RWPE2 (cell line): ENCODE results near the gene HS3ST5.

ENCODE experiments used
- ATAC-seq: fragments of 200-7000 bp; cut with Tn5 transposase; 3 replicates; pipeline ENCODE4 v1.9.1; 2021; ENCODE audit warnings: low read depth
- DNase-seq: peaks from one replicate; pipeline ENCODE4 v3.0.0-alpha.2; 2020; ENCODE audit warnings: low spot score
- H3K27ac ChIP-seq: fragments of 450-650 bp; 2 replicates; pipeline ENCODE4 v1.5.1; 2017; ENCODE audit warnings: mild to moderate bottlenecking; ENCODE audit not compliant: poor library complexity, severe bottlenecking
- H3K27me3 ChIP-seq: fragments of 250-450 bp; sonication (Bioruptor Pico); 2 replicates; pipeline ENCODE4 v1.5.1; 2021; ENCODE audit warnings: mild to moderate bottlenecking, moderate library complexity; ENCODE audit not compliant: insufficient read depth, poor library complexity, severe bottlenecking
- H3K36me3 ChIP-seq: fragments of 250-450 bp; sonication (Bioruptor Pico); 2 replicates; pipeline ENCODE4 v1.5.1; 2020; ENCODE audit warnings: low read depth, mild to moderate bottlenecking, moderate library complexity
- H3K4me1 ChIP-seq: fragments of 250-450 bp; sonication (Bioruptor Pico); 2 replicates; pipeline ENCODE4 v1.5.1; 2021; ENCODE audit warnings: mild to moderate bottlenecking, moderate library complexity; ENCODE audit not compliant: insufficient read depth, poor library complexity, severe bottlenecking
- H3K4me3 ChIP-seq: fragments of 250-450 bp; sonication (Bioruptor Pico); 2 replicates; pipeline ENCODE4 v1.5.1; 2021; ENCODE audit warnings: mild to moderate bottlenecking, moderate library complexity; ENCODE audit not compliant: severe bottlenecking
- H3K9me3 ChIP-seq: fragments of 250-450 bp; sonication (Bioruptor Pico); 2 replicates; pipeline ENCODE4 v1.5.1; 2021; ENCODE audit warnings: mild to moderate bottlenecking, moderate library complexity; ENCODE audit not compliant: severe bottlenecking
- TF ChIP-seq, protein P1 (sequence below): fragments of 450-650 bp; IDR thresholded peaks from one replicate; pipeline ENCODE4 v1.5.1; 2017; ENCODE audit warnings: mild to moderate bottlenecking, moderate library complexity; ENCODE audit not compliant: poor library complexity, severe bottlenecking

The HS3ST5 gene

DNA sequence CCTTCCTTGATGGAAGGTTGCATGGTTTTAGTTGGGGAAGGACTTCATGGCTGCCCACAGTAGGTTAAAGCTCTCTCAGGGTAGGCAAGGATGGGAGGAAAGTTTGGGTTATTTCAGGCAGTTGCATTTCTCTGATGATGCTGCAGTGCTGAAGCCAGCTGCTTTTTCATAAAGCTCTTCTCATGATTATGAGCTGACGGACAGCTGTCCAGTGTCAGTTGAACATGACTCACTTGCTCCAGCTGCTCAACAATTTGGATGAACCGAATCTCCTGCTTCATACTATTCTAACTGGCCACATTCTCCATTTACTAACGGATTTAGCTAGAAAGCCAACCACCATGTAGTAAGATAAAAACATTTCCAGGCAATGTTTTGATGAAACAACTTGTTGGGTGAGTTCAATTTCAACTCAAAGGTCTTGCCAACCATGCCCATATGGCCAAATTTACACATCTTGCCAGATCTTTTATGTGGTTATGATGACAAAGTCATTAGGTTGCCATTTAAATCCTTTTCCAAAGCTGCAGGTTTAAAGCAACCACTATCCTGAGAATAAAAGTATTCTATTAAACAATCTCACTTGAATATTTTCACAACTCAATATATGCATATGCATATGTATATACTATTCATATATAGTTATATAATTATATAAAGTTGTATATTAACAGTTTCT is 125.9 kb downstream of the HS3ST5 start:
- DNase-seq (no peak), ATAC-seq (no peak)
- no peak overlapping the region for H3K27ac ChIP-seq
- TF ChIP-seq, protein P1, sequence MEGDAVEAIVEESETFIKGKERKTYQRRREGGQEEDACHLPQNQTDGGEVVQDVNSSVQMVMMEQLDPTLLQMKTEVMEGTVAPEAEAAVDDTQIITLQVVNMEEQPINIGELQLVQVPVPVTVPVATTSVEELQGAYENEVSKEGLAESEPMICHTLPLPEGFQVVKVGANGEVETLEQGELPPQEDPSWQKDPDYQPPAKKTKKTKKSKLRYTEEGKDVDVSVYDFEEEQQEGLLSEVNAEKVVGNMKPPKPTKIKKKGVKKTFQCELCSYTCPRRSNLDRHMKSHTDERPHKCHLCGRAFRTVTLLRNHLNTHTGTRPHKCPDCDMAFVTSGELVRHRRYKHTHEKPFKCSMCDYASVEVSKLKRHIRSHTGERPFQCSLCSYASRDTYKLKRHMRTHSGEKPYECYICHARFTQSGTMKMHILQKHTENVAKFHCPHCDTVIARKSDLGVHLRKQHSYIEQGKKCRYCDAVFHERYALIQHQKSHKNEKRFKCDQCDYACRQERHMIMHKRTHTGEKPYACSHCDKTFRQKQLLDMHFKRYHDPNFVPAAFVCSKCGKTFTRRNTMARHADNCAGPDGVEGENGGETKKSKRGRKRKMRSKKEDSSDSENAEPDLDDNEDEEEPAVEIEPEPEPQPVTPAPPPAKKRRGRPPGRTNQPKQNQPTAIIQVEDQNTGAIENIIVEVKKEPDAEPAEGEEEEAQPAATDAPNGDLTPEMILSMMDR = no peak
- H3K4me3 ChIP-seq = no peak overlapping the region
- no peaks in the 10 kb centered on the region for H3K4me1 ChIP-seq
- H3K36me3 ChIP-seq = no peaks in the 10 kb centered on the region
- H3K27me3 ChIP-seq = peaks cover 9% of the 10 kb centered on the region
- no peaks in the 10 kb centered on the region for H3K9me3 ChIP-seq

DNA sequence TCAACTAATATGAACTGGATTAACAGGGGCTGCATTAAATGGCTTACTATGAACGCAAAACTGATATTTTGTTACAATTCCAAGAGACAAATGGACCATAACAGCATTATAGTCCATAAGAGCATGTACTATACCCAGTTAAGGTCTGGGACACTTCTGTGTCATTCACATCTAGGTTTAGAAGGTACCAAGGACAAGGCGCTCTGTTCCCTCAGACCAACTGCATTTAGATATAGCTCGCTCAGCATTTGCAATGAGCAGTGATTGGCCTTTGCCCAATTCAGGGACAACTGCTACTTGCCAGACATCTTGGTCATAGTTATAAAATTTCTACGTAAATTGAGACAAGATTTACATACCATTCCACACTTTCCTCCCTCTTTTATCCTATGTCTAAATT is 132.4 kb downstream of the HS3ST5 start:
- H3K9me3 ChIP-seq = no peaks in the 10 kb centered on the region
- DNase-seq (no peak), ATAC-seq (no peak)
- no peak overlapping the region for H3K27ac ChIP-seq
- TF ChIP-seq, protein P1 = no peak
- no peaks in the 10 kb centered on the region for H3K27me3 ChIP-seq
- no peak overlapping the region for H3K4me3 ChIP-seq
- H3K4me1 ChIP-seq = no peaks in the 10 kb centered on the region
- H3K36me3 ChIP-seq = no peaks in the 10 kb centered on the region

DNA sequence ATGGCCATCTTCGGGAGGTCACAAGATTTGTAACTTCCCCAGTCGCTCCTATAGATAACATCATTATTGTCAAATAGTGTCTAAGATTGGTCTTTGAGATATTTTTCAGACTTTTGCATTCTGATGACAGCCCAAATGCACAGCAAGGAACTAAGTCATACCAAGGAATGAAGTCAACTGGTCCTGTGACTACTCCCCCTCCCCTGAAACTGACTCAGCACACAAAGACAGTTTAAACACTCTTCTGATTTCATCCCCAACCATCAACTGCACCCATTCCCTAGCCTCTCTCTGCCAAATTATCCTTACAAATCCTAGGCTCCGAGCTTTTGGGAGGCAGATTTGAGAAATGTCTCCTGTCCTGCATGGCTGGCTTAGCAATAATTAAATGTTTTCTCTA is 139.4 kb downstream of the HS3ST5 start:
- Histone ChIP-seq H3K4me1 (no peaks in the 10 kb centered on the region), H3K36me3 (no peaks in the 10 kb centered on the region), H3K27me3 (no peaks in the 10 kb centered on the region), H3K4me3 (no peak overlapping the region), H3K9me3 (no peaks in the 10 kb centered on the region), H3K27ac (no peak overlapping the region)
- no peak for DNase-seq
- ATAC-seq = no peak
- TF ChIP-seq, protein P1 = no peak

DNA sequence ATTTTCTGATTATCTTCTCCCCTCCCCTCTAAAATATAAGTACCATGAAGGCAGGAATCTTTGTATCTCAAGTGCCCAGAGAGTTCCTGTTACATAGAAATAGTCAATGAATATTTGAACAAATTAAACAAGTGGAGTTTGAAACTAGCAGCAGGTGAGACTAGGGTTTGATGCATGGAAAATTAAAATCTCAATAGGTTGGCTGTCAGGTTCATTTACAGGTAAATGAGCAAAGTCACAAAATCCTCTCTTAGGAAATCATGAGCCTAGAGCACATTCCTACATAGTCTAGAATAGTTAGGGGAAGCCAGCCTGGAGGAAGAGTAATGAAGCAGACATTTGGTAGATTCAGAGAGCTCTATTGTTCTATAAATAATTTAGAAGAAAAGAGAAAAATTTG is 140.4 kb downstream of the HS3ST5 start:
- Histone ChIP-seq H3K36me3 (no peaks in the 10 kb centered on the region), H3K27ac (no peak overlapping the region), H3K4me1 (no peaks in the 10 kb centered on the region), H3K4me3 (no peak overlapping the region), H3K9me3 (no peaks in the 10 kb centered on the region), H3K27me3 (no peaks in the 10 kb centered on the region)
- no peak for DNase-seq
- no peak for ATAC-seq
- TF ChIP-seq, protein P1 = no peak

DNA sequence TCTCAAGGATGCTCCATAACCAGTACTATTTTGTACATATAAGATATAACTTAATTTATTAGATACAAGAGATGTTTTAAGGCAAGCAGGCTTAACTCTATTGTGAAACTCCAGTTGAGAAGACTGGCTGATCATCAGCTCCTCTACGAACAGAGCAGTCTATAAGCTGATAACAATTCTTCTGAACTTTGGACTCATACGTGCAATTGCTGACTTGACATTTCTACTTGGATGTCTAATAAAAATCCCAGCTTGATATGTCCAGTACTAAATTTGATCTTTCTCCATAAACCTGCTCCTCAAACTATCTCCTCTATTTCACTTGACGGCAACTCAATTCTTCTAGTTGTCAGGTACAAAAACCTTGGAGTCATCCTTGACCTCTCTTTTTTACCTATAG is 141.9 kb downstream of the HS3ST5 start:
- DNase-seq (no peak), ATAC-seq (no peak)
- H3K36me3 ChIP-seq = no peaks in the 10 kb centered on the region
- TF ChIP-seq, protein P1 = no peak
- no peaks in the 10 kb centered on the region for H3K27me3 ChIP-seq
- no peak overlapping the region for H3K27ac ChIP-seq
- H3K9me3 ChIP-seq = no peaks in the 10 kb centered on the region
- no peaks in the 10 kb centered on the region for H3K4me1 ChIP-seq
- H3K4me3 ChIP-seq = no peak overlapping the region
